Measurements from ENCODE around the gene FBH1.

FBH1 gene

DNA sequence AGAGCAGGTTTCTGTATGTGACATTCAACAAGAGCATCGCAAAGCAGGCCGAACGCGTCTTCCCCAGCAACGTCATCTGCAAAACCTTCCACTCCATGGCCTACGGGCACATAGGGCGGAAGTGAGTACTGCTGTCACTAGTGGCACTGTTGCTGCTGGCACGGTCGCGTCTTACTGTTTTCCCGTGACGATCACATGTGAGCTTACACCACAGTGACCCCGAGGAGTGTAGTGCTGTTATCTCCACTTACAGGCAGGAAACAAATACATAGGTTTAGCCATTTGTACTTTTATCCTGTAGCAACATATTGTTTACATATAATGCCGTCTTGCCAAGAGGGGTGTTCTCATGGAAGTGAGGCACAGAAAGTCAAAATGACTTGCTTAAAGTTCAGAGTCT lies 25.4 kb downstream of the FBH1 start:
- DNase-seq (ENCODE audit: low read depth) = no peak
- no peak overlapping the region for H3K4me3 ChIP-seq (ENCODE audit: low read depth, low read length)
- TF ChIP-seq POLR2A (IDR thresholded peaks at IDR 0.05; ENCODE audit: extremely low read depth, insufficient read length) (no peak), MYC (IDR thresholded peaks at IDR 0.05; ENCODE audit: low read depth, low read length) (no peak), MAX (IDR thresholded peaks at IDR 0.05; ENCODE audit: low read depth, low read length) (no peak), CTCF (IDR thresholded peaks at IDR 0.05; ENCODE audit: low read depth, low read length) (no peak)

GRCh38 chr10:5917305-5917704 lies 27.3 kb downstream of the FBH1 start:
- TF ChIP-seq MAX (IDR thresholded peaks at IDR 0.05; ENCODE audit: low read depth, low read length) = no peak
- TF ChIP-seq CTCF (IDR thresholded peaks at IDR 0.05; ENCODE audit: low read depth, low read length) = no peak
- TF ChIP-seq POLR2A (IDR thresholded peaks at IDR 0.05; ENCODE audit: extremely low read depth, insufficient read length) = no peak
- no peak for TF ChIP-seq MYC (IDR thresholded peaks at IDR 0.05; ENCODE audit: low read depth, low read length)
- H3K4me3 ChIP-seq (ENCODE audit: low read depth, low read length) = no peak overlapping the region
- DNase-seq (ENCODE audit: low read depth) = no peak

GRCh38 chr10:5918763-5919162 lies 28.7 kb downstream of the FBH1 start:
- H3K4me3 ChIP-seq (ENCODE audit: low read depth, low read length) = no peak overlapping the region
- TF ChIP-seq POLR2A (IDR thresholded peaks at IDR 0.05; ENCODE audit: extremely low read depth, insufficient read length) = no peak
- no peak for TF ChIP-seq MYC (IDR thresholded peaks at IDR 0.05; ENCODE audit: low read depth, low read length)
- no peak for TF ChIP-seq CTCF (IDR thresholded peaks at IDR 0.05; ENCODE audit: low read depth, low read length)
- no peak for TF ChIP-seq MAX (IDR thresholded peaks at IDR 0.05; ENCODE audit: low read depth, low read length)
- no peak for DNase-seq (ENCODE audit: low read depth)

- H3K4me3 ChIP-seq (ENCODE audit: low read depth, low read length) = no peak overlapping the region
- DNase-seq (ENCODE audit: low read depth) = no peak
- no peak for TF ChIP-seq MAX (IDR thresholded peaks at IDR 0.05; ENCODE audit: low read depth, low read length)
- no peak for TF ChIP-seq POLR2A (IDR thresholded peaks at IDR 0.05; ENCODE audit: extremely low read depth, insufficient read length)
Measured at GRCh38 chr10:5919568-5919967, 29.5 kb downstream of the FBH1 start.

GRCh38 chr10:5921746-5922145 lies 31.7 kb downstream of the FBH1 start:
- DNase-seq (ENCODE audit: low read depth) = no peak
- no peak for TF ChIP-seq CTCF (IDR thresholded peaks at IDR 0.05; ENCODE audit: low read depth, low read length)
- TF ChIP-seq POLR2A (IDR thresholded peaks at IDR 0.05; ENCODE audit: extremely low read depth, insufficient read length) = no peak
- no peak for TF ChIP-seq MYC (IDR thresholded peaks at IDR 0.05; ENCODE audit: low read depth, low read length)
- no peak for TF ChIP-seq MAX (IDR thresholded peaks at IDR 0.05; ENCODE audit: low read depth, low read length)

DNA sequence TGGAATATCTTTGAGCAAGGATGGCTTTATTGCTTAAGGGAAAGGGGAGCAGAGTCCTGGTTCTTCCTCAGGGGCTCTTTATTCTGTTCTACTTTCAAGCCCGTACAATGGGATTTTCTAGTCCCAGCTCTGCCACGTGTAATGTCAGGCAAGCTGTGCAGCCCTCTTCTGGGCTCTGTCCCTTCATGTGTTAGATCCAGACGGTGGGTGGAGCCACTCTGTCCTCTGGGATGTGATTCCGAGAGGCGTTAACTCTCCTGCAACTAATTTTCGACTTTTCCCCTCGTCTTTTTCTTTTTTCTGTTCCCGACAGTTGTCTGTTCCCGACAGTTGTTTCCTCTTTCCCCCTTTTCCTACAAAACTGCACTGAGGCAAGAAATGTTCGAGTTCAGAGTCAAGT lies 34.8 kb downstream of the FBH1 start:
- TF ChIP-seq MAX (IDR thresholded peaks at IDR 0.05; ENCODE audit: low read depth, low read length) (no peak), POLR2A (IDR thresholded peaks at IDR 0.05; ENCODE audit: extremely low read depth, insufficient read length) (no peak), MYC (IDR thresholded peaks at IDR 0.05; ENCODE audit: low read depth, low read length) (no peak), CTCF (IDR thresholded peaks at IDR 0.05; ENCODE audit: low read depth, low read length) (no peak)
- H3K4me3 ChIP-seq (ENCODE audit: low read depth, low read length) = no peak overlapping the region
- no peak for DNase-seq (ENCODE audit: low read depth)

More at GRCh38 chr10:5921746-5922145, 31.7 kb downstream of the FBH1 start:
- H3K4me3 ChIP-seq (ENCODE audit: low read depth, low read length) = no peak overlapping the region

All from NB4 (cell line).